CD4-positive, alpha-beta memory T cell (primary cell): ENCODE data around the gene VAV2. TPM values are rescaled to one million over a fixed set of nuclear protein-coding genes. Genes with fewer than 3 reads are reported as not detected.

Experiments used
- CTCF ChIA-PET: fragments of 350-600 bp; sonication (Branson Sonifier 250); formaldehyde crosslinking; loops from one replicate; lab custom pipeline; 2021; ENCODE audit warnings: inconsistent platforms; ENCODE audit not compliant: partially characterized antibody; lab: Charles Lee
- POLR2A ChIA-PET: fragments of 350-600 bp; sonication (Branson Sonifier 250); formaldehyde crosslinking; loops from one replicate; lab custom pipeline; 2021; ENCODE audit not compliant: partially characterized antibody; lab: Charles Lee
- DNase-seq, 5 donors: peaks; one replicate each; pipeline versions ENCODE4 v3.0.0 to v3.0.0-alpha.2; 2020 to 2022; ENCODE audit warnings: mixed read lengths in 1 of 5
- H3K27ac ChIP-seq: one replicate; pipeline ENCODE4 v1.7.0; 2013; ENCODE audit warnings: low read depth, low read length
- H3K27me3 ChIP-seq: 2 replicates; pipeline ENCODE4 v1.7.0; 2013; ENCODE audit warnings: mild to moderate bottlenecking, low read length, moderate library complexity; ENCODE audit not compliant: insufficient read depth
- H3K36me3 ChIP-seq: 2 replicates; pipeline ENCODE4 v1.7.0; 2013; ENCODE audit warnings: mild to moderate bottlenecking, low read length, moderate library complexity; ENCODE audit not compliant: insufficient read depth
- H3K4me1 ChIP-seq: 2 replicates; pipeline ENCODE4 v1.7.0; 2013; ENCODE audit warnings: mild to moderate bottlenecking, low read length, moderate library complexity; ENCODE audit not compliant: insufficient read depth
- H3K4me3 ChIP-seq, 2 donors: one replicate each; pipeline ENCODE4 v1.7.0; 2013; ENCODE audit warnings: low read length in 2 of 2, mild to moderate bottlenecking in 1 of 2
- H3K9me3 ChIP-seq, 2 donors: one replicate each; pipeline ENCODE4 v1.7.0; 2013; ENCODE audit warnings: low read length in 2 of 2, control low read depth in 1 of 2; ENCODE audit not compliant: control insufficient read depth in 1 of 2
- H3K27ac Mint-ChIP-seq, 7 donors: one replicate each; pipeline ENCODE4 v1.8.0; 2020 to 2021; ENCODE audit warnings: mixed read lengths in 7 of 7, mild to moderate bottlenecking in 6 of 7, inconsistent platforms in 3 of 7, moderate library complexity in 3 of 7
- H3K27me3 Mint-ChIP-seq, 2 donors: one replicate each; pipeline ENCODE4 v1.8.0; 2020 to 2021; ENCODE audit warnings: mixed read lengths in 2 of 2
- H3K36me3 Mint-ChIP-seq, 2 donors: one replicate each; pipeline ENCODE4 v1.8.0; 2020 to 2021; ENCODE audit warnings: mixed read lengths in 2 of 2, inconsistent platforms in 1 of 2, mild to moderate bottlenecking in 1 of 2
- H3K4me1 Mint-ChIP-seq, 4 donors: one replicate each; pipeline ENCODE4 v1.8.0; 2020 to 2021; ENCODE audit warnings: mixed read lengths in 4 of 4, mild to moderate bottlenecking in 1 of 4
- H3K4me3 Mint-ChIP-seq, 8 donors: one replicate each; pipeline ENCODE4 v1.8.0; 2020 to 2021; ENCODE audit warnings: mixed read lengths in 8 of 8, mild to moderate bottlenecking in 7 of 8, moderate library complexity in 6 of 8, inconsistent platforms in 3 of 8
- H3K9me3 Mint-ChIP-seq, 8 donors: one replicate each; pipeline ENCODE4 v1.8.0; 2020 to 2021; ENCODE audit warnings: mixed read lengths in 8 of 8, mild to moderate bottlenecking in 5 of 8, inconsistent platforms in 3 of 8, moderate library complexity in 1 of 8
- intact Hi-C: fragments of 100-400 bp; cut with micrococcal nuclease; formaldehyde crosslinking; loops from one replicate; pipeline ENCODE4 v1.15.1; 2023
- polyA plus RNA-seq, 2 donors: library from polyadenylated mRNA; unstranded; fragments of 300-500 nt; fragmentation: Illumina TruSeq; gene quantifications; one replicate each; pipeline ENCODE4 v1.2.3, GENCODE V29; 2021
- total RNA-seq, 2 experiments: library from RNA; stranded (reverse); gene quantifications; one replicate each; pipeline ENCODE4 v1.2.3, GENCODE V29; 2021

VAV2 gene
- total and polyA plus RNA-seq, 4 experiments from 2014 or later = 0.26 to 3.0 (median 1.0) TPM

GRCh38 chr9:133919253-133920115 lies 72.6 kb downstream of the VAV2 start:
- H3K36me3 Mint-ChIP-seq = no peaks in the 10 kb centered on the region
- Histone ChIP-seq H3K9me3 (no peaks in the 10 kb centered on the region), H3K27me3 (no peaks in the 10 kb centered on the region), H3K36me3 (no peaks in the 10 kb centered on the region), H3K4me1 (no peaks in the 10 kb centered on the region), H3K27ac (no peak overlapping the region), H3K4me3 (no peak overlapping the region)
- H3K4me3 Mint-ChIP-seq = no peak overlapping the region
- peaks cover 1 to 5% of the 10 kb centered on the region in 2 donors for H3K27me3 Mint-ChIP-seq
- DNase-seq = no peak
- H3K27ac Mint-ChIP-seq = no peak overlapping the region
- CTCF ChIA-PET = no interaction called here
- intact Hi-C loops = no loop called here
- no peaks in the 10 kb centered on the region for H3K9me3 Mint-ChIP-seq
- POLR2A ChIA-PET = no interaction called here
- H3K4me1 Mint-ChIP-seq = peaks cover 0 to 4% (median under 1%) of the 10 kb centered on the region in 4 donors

- Histone ChIP-seq H3K36me3 (no peaks in the 10 kb centered on the region), H3K4me3 (no peak overlapping the region), H3K4me1 (no peaks in the 10 kb centered on the region), H3K27ac (no peak overlapping the region), H3K9me3 (no peaks in the 10 kb centered on the region), H3K27me3 (no peaks in the 10 kb centered on the region)
- intact Hi-C loops = no loop called here
- peaks cover 0 to 2% (median 0%) of the 10 kb centered on the region in 8 donors for H3K9me3 Mint-ChIP-seq
- peak overlapping the region in 1 of 7 donors; percentile 37 for H3K27ac Mint-ChIP-seq
- H3K4me1 Mint-ChIP-seq = peaks cover 2 to 5% (median 4%) of the 10 kb centered on the region in 4 donors
- H3K36me3 Mint-ChIP-seq = no peaks in the 10 kb centered on the region
- no peak for DNase-seq
- CTCF ChIA-PET = no interaction called here
- POLR2A ChIA-PET = no interaction called here
- peaks cover 1 to 5% of the 10 kb centered on the region in 2 donors for H3K27me3 Mint-ChIP-seq
- no peak overlapping the region for H3K4me3 Mint-ChIP-seq
Observed at GRCh38 chr9:133918111-133918813, 73.9 kb downstream of the VAV2 start.

- Mint-ChIP-seq H3K9me3 (peaks cover 0 to 2% (median 0%) of the 10 kb centered on the region in 8 donors), H3K4me1 (peaks cover 2 to 5% (median 4%) of the 10 kb centered on the region in 4 donors), H3K36me3 (no peaks in the 10 kb centered on the region), H3K27me3 (peaks cover 1 to 5% of the 10 kb centered on the region in 2 donors), H3K4me3 (no peak overlapping the region), H3K27ac (no peak overlapping the region)
- no peaks in the 10 kb centered on the region for H3K27me3 ChIP-seq
- no peak overlapping the region for H3K4me3 ChIP-seq
- H3K36me3 ChIP-seq = no peaks in the 10 kb centered on the region
- intact Hi-C loops = no loop called here
- no peaks in the 10 kb centered on the region for H3K9me3 ChIP-seq
- CTCF ChIA-PET = no interaction called here
- POLR2A ChIA-PET = no interaction called here
- no peak for DNase-seq
- H3K4me1 ChIP-seq = no peaks in the 10 kb centered on the region
- no peak overlapping the region for H3K27ac ChIP-seq
Observed at GRCh38 chr9:133917375-133917774, 74.7 kb downstream of the VAV2 start.

- no peaks in the 10 kb centered on the region for H3K27me3 ChIP-seq
- ChIA-PET POLR2A (no interaction called here), CTCF (no interaction called here)
- Mint-ChIP-seq H3K36me3 (no peaks in the 10 kb centered on the region), H3K4me3 (no peak overlapping the region), H3K4me1 (peaks cover 2 to 5% (median 4%) of the 10 kb centered on the region in 4 donors), H3K9me3 (peaks cover 0 to 2% (median 0%) of the 10 kb centered on the region in 8 donors), H3K27ac (no peak overlapping the region), H3K27me3 (peaks cover 1 to 5% of the 10 kb centered on the region in 2 donors)
- no peaks in the 10 kb centered on the region for H3K4me1 ChIP-seq
- no peaks in the 10 kb centered on the region for H3K9me3 ChIP-seq
- no peak for DNase-seq
- no peaks in the 10 kb centered on the region for H3K36me3 ChIP-seq
- intact Hi-C loops = no loop called here
- H3K27ac ChIP-seq = no peak overlapping the region
- no peak overlapping the region for H3K4me3 ChIP-seq
Observed at GRCh38 chr9:133916159-133916541, 76.0 kb downstream of the VAV2 start.

- no peak for DNase-seq
- Mint-ChIP-seq H3K27ac (no peak overlapping the region), H3K4me3 (no peak overlapping the region), H3K9me3 (peaks cover 0 to 2% (median 0%) of the 10 kb centered on the region in 8 donors), H3K36me3 (no peaks in the 10 kb centered on the region), H3K27me3 (peaks cover 1 to 5% of the 10 kb centered on the region in 2 donors), H3K4me1 (peaks cover 2 to 5% (median 4%) of the 10 kb centered on the region in 4 donors)
- no peaks in the 10 kb centered on the region for H3K9me3 ChIP-seq
- H3K27me3 ChIP-seq = no peaks in the 10 kb centered on the region
- ChIA-PET CTCF (no interaction called here), POLR2A (no interaction called here)
- H3K27ac ChIP-seq = no peak overlapping the region
- intact Hi-C loops = no loop called here
- H3K36me3 ChIP-seq = no peaks in the 10 kb centered on the region
- H3K4me3 ChIP-seq = no peak overlapping the region
- no peaks in the 10 kb centered on the region for H3K4me1 ChIP-seq
Observed at GRCh38 chr9:133915534-133916158, 76.5 kb downstream of the VAV2 start.

- H3K4me3 ChIP-seq = no peak overlapping the region
- POLR2A ChIA-PET = no interaction called here
- no peak overlapping the region for H3K27ac Mint-ChIP-seq
- H3K9me3 ChIP-seq = no peaks in the 10 kb centered on the region
- intact Hi-C loops = no loop called here
- H3K27me3 ChIP-seq = no peaks in the 10 kb centered on the region
- peaks cover 0 to 2% (median 0%) of the 10 kb centered on the region in 8 donors for H3K9me3 Mint-ChIP-seq
- CTCF ChIA-PET = no interaction called here
- H3K36me3 Mint-ChIP-seq = no peaks in the 10 kb centered on the region
- no peaks in the 10 kb centered on the region for H3K36me3 ChIP-seq
- H3K27ac ChIP-seq = no peak overlapping the region
- H3K4me1 Mint-ChIP-seq = peaks cover 2 to 5% (median 4%) of the 10 kb centered on the region in 4 donors
- H3K4me3 Mint-ChIP-seq = no peak overlapping the region
- peaks cover 1 to 5% of the 10 kb centered on the region in 2 donors for H3K27me3 Mint-ChIP-seq
- no peaks in the 10 kb centered on the region for H3K4me1 ChIP-seq
- DNase-seq = no peak
Observed at GRCh38 chr9:133914442-133915342, 77.4 kb downstream of the VAV2 start.
